HK-2 (cell line): ENCODE measurements around the gene PEX5L.
A peak's percentile ranks its signal among the peaks of the same experiment; 100 is the strongest.

Source experiments
- DNase-seq: peaks from one replicate; pipeline ENCODE4 v3.0.0-alpha.2; 2018; ENCODE audit not compliant: unreplicated experiment

Gene PEX5L

GRCh38 chr3:179956416-179956830 is 80.3 kb downstream of the PEX5L start:
- DNase-seq, result no peak

GRCh38 chr3:179955809-179956208 is 80.9 kb downstream of the PEX5L start:
- DNase-seq, result no peak

- DNase-seq, result no peak
Observed at GRCh38 chr3:179955286-179955685, 81.5 kb downstream of the PEX5L start.

GRCh38 chr3:179953993-179954870 is 82.5 kb downstream of the PEX5L start:
- DNase-seq, result no peak

GRCh38 chr3:179950840-179951239 is 85.9 kb downstream of the PEX5L start:
- no peak for DNase-seq

- DNase-seq, result no peak
Observed at GRCh38 chr3:179949869-179950268, 86.9 kb downstream of the PEX5L start.

- DNase-seq, result no peak
Observed at GRCh38 chr3:179949412-179949811, 87.3 kb downstream of the PEX5L start.

GRCh38 chr3:179948740-179949139 is 88.0 kb downstream of the PEX5L start:
- DNase-seq, result no peak

- no peak for DNase-seq
Observed at GRCh38 chr3:179945569-179945968, 91.2 kb downstream of the PEX5L start.

GRCh38 chr3:179943117-179943880 is 93.4 kb downstream of the PEX5L start:
- no peak for DNase-seq

GRCh38 chr3:179942553-179943075 is 94.1 kb downstream of the PEX5L start:
- DNase-seq, result no peak

- no peak for DNase-seq
Observed at GRCh38 chr3:179935710-179936109, 101.0 kb downstream of the PEX5L start.

- no peak for DNase-seq
Observed at GRCh38 chr3:179933914-179934313, 102.8 kb downstream of the PEX5L start.

GRCh38 chr3:179933080-179933479 is 103.7 kb downstream of the PEX5L start:
- DNase-seq, result no peak

GRCh38 chr3:179932674-179933073 is 104.1 kb downstream of the PEX5L start:
- no peak for DNase-seq

- DNase-seq, result peak; percentile 26
Observed at GRCh38 chr3:179929091-179929529, 107.6 kb downstream of the PEX5L start.

- no peak for DNase-seq
Observed at GRCh38 chr3:179927191-179927590, 109.5 kb downstream of the PEX5L start.

GRCh38 chr3:179921951-179922350 is 114.8 kb downstream of the PEX5L start:
- no peak for DNase-seq

GRCh38 chr3:179921500-179921899 is 115.2 kb downstream of the PEX5L start:
- no peak for DNase-seq

GRCh38 chr3:179907784-179908482 is 128.8 kb downstream of the PEX5L start:
- DNase-seq, result no peak

- DNase-seq, result no peak
Observed at GRCh38 chr3:179902061-179902460, 134.7 kb downstream of the PEX5L start.

- no peak for DNase-seq
Observed at GRCh38 chr3:179898024-179898423, 138.7 kb downstream of the PEX5L start.
